OCI-LY1 (cell line): Measurements from ENCODE around the gene MLLT3.

ENCODE experiments used
- H2AFZ ChIP-seq: fragments of 200-600 bp; sonication (generic), shearing (Covaris generic); 2 replicates; pipeline ENCODE4 v1.6.0; 2014; ENCODE audit warnings: antibody characterized with exemption, mild to moderate bottlenecking, low read length
- H3F3A ChIP-seq: fragments of 200-600 bp; sonication (generic), shearing (Covaris generic); 2 replicates; pipeline ENCODE4 v1.6.0; 2014; ENCODE audit warnings: mild to moderate bottlenecking, antibody characterized with exemption, low read length, moderate library complexity; ENCODE audit not compliant: insufficient read depth
- H3K27ac ChIP-seq: fragments of 200-600 bp; sonication (generic); 2 replicates; pipeline ENCODE4 v1.5.1; 2014; ENCODE audit warnings: low read length, mixed run types, mild to moderate bottlenecking, low read depth; ENCODE audit not compliant: poor library complexity, severe bottlenecking
- H3K27me3 ChIP-seq: fragments of 200-600 bp; sonication (generic); 2 replicates; pipeline ENCODE4 v1.6.0; 2014; ENCODE audit warnings: antibody characterized with exemption, mild to moderate bottlenecking, low read length, moderate library complexity; ENCODE audit not compliant: insufficient read depth
- H3K36me3 ChIP-seq: fragments of 200-600 bp; sonication (generic); 2 replicates; pipeline ENCODE4 v1.6.1; 2014; ENCODE audit warnings: mild to moderate bottlenecking, antibody characterized with exemption, low read length, moderate library complexity, mixed read lengths; ENCODE audit not compliant: insufficient read depth
- H3K4me1 ChIP-seq: fragments of 200-600 bp; sonication (generic); 2 replicates; pipeline ENCODE4 v1.5.1; 2014; ENCODE audit warnings: mild to moderate bottlenecking, low read length, moderate library complexity; ENCODE audit not compliant: insufficient read depth, severe bottlenecking
- H3K4me2 ChIP-seq: fragments of 200-600 bp; sonication (generic), shearing (Covaris generic); 2 replicates; pipeline ENCODE4 v1.6.1; 2014; ENCODE audit warnings: low read length
- H3K4me3 ChIP-seq: fragments of 200-600 bp; sonication (generic); 2 replicates; pipeline ENCODE4 v1.5.1; 2014; ENCODE audit warnings: low read length, low read depth, mild to moderate bottlenecking, mixed read lengths; ENCODE audit not compliant: poor library complexity, severe bottlenecking
- H3K79me2 ChIP-seq: fragments of 200-600 bp; shearing (Covaris generic); 2 replicates; pipeline ENCODE4 v1.6.1; 2016; ENCODE audit warnings: mixed run types, low read length, mixed read lengths; ENCODE audit not compliant: insufficient read depth
- H3K9ac ChIP-seq: fragments of 200-600 bp; sonication (generic), shearing (Covaris generic); 2 replicates; pipeline ENCODE4 v1.6.1; 2014; ENCODE audit warnings: mild to moderate bottlenecking, low read length, mixed read lengths
- H3K9me2 ChIP-seq: fragments of 200-600 bp; sonication (generic), shearing (Covaris generic); 2 replicates; pipeline ENCODE4 v1.6.1; 2014; ENCODE audit warnings: low read depth, mild to moderate bottlenecking, low read length, mixed read lengths
- H3K9me3 ChIP-seq: fragments of 200-600 bp; shearing (Covaris generic); 2 replicates; pipeline ENCODE4 v1.6.1; 2014; ENCODE audit warnings: low read length, mixed read lengths
- H4K20me1 ChIP-seq: fragments of 200-600 bp; sonication (generic), shearing (Covaris generic); 2 replicates; pipeline ENCODE4 v1.6.0; 2016; ENCODE audit warnings: mild to moderate bottlenecking, low read length; ENCODE audit not compliant: insufficient read depth
- EZH2 ChIP-seq: fragments of 200-600 bp; sonication (generic), shearing (Covaris generic); IDR thresholded peaks from 2 replicates; pipeline ENCODE4 v1.8.0; 2017; ENCODE audit warnings: borderline replicate concordance, mixed run types, mild to moderate bottlenecking, antibody characterized with exemption, low read length, moderate library complexity, mixed read lengths
- TF ChIP-seq, protein P1 (sequence below): fragments of 200-600 bp; sonication (generic), shearing (Covaris generic); IDR thresholded peaks from 2 replicates; pipeline ENCODE4 v1.5.1; 2017; ENCODE audit warnings: mild to moderate bottlenecking, antibody characterized with exemption, low read length, moderate library complexity, mixed read lengths

Gene MLLT3

GRCh38 chr9:20477940-20478620, 144.2 kb downstream of the MLLT3 start:
- Histone ChIP-seq H3K27ac (no peak overlapping the region), H3K9me2 (no peaks in the 10 kb centered on the region), H3K36me3 (no peaks in the 10 kb centered on the region), H2AFZ (no peak overlapping the region), H3F3A (no peaks in the 10 kb centered on the region), H3K79me2 (no peaks in the 10 kb centered on the region), H3K9ac (no peak overlapping the region), H3K4me3 (no peak overlapping the region), H4K20me1 (no peaks in the 10 kb centered on the region), H3K9me3 (no peaks in the 10 kb centered on the region), H3K4me1 (no peaks in the 10 kb centered on the region), H3K27me3 (no peaks in the 10 kb centered on the region), H3K4me2 (no peak overlapping the region)
- TF ChIP-seq, protein P1, sequence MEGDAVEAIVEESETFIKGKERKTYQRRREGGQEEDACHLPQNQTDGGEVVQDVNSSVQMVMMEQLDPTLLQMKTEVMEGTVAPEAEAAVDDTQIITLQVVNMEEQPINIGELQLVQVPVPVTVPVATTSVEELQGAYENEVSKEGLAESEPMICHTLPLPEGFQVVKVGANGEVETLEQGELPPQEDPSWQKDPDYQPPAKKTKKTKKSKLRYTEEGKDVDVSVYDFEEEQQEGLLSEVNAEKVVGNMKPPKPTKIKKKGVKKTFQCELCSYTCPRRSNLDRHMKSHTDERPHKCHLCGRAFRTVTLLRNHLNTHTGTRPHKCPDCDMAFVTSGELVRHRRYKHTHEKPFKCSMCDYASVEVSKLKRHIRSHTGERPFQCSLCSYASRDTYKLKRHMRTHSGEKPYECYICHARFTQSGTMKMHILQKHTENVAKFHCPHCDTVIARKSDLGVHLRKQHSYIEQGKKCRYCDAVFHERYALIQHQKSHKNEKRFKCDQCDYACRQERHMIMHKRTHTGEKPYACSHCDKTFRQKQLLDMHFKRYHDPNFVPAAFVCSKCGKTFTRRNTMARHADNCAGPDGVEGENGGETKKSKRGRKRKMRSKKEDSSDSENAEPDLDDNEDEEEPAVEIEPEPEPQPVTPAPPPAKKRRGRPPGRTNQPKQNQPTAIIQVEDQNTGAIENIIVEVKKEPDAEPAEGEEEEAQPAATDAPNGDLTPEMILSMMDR = no peak
- no peak for TF ChIP-seq EZH2

- Histone ChIP-seq H3K9ac (no peak overlapping the region), H2AFZ (no peak overlapping the region), H3K4me1 (no peaks in the 10 kb centered on the region), H3K27ac (no peak overlapping the region), H3K9me3 (no peaks in the 10 kb centered on the region), H3K27me3 (no peaks in the 10 kb centered on the region), H3F3A (no peaks in the 10 kb centered on the region), H3K9me2 (no peaks in the 10 kb centered on the region), H4K20me1 (no peaks in the 10 kb centered on the region), H3K79me2 (no peaks in the 10 kb centered on the region), H3K36me3 (no peaks in the 10 kb centered on the region), H3K4me2 (no peak overlapping the region), H3K4me3 (no peak overlapping the region)
- TF ChIP-seq EZH2 = no peak
- TF ChIP-seq, protein P1 = no peak
Measured at GRCh38 chr9:20476912-20477521, 145.3 kb downstream of the MLLT3 start.

GRCh38 chr9:20474496-20474895, 147.8 kb downstream of the MLLT3 start:
- Histone ChIP-seq H3K79me2 (no peaks in the 10 kb centered on the region), H3K9me2 (no peaks in the 10 kb centered on the region)

More at GRCh38 chr9:20474496-20474895, 147.8 kb downstream of the MLLT3 start:
- Histone ChIP-seq H4K20me1 (no peaks in the 10 kb centered on the region), H3K9ac (no peak overlapping the region), H3K36me3 (no peaks in the 10 kb centered on the region), H3K4me2 (no peak overlapping the region), H3K27ac (no peak overlapping the region), H3K4me1 (no peaks in the 10 kb centered on the region), H3F3A (no peaks in the 10 kb centered on the region), H2AFZ (no peak overlapping the region), H3K27me3 (no peaks in the 10 kb centered on the region; the same call in 1 of the 2 replicates), H3K9me3 (no peaks in the 10 kb centered on the region), H3K4me3 (no peak overlapping the region)
- TF ChIP-seq EZH2 = no peak
- TF ChIP-seq, protein P1 = no peak
